ENCODE measurements around the gene CALN1. TPM values are rescaled to one million over a fixed set of nuclear protein-coding genes. Genes with fewer than 3 reads are reported as not detected.
A peak's percentile ranks its signal among the peaks of the same experiment; 100 is the strongest.

The CALN1 gene
- total and polyA plus RNA-seq, 2 of the 8 experiments (the other 6 are each of a cell fraction or from before 2014, with no cell fraction given) = 6.4 to 15.2 TPM

DNA sequence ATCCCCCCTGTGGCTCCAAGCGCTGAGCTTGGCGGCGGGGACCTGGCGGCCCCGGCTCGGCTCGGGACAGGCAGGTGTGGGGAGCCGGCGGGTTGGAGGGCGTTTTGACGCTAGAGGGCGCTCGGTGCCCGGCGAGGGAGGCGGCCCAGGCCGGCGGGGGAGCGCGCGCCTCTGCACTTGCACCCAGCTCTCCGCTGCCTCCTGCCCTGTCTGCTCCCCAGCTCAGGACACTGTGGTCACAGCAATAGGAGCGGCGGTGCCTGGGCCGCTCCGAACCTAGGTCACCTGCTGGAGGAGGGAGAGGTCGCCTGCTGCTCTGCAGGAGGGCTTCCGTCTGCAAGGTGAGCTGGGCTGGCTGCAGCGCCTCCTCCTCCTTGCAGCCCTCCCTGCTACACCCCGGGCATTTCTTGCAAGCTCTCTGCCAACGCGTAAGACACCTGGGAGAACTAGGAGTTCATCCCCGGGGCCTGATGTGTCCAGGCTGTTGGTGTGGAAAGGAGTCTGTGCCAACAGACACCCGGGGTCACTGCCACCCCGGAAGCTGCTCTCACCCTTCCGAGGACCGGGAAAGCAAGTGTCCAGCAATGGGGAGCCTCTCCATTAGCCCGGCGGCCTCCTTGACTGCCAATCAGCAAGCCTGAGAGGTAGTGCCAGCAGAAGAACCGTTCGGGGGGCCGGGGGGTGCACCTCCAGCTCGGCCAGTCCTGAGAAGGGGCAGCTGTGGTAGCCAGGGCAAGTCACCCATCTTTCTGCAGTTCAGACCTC lies 659.8 kb downstream of the CALN1 start:
- FAIRE-seq = no peak
- Histone ChIP-seq H3K23ac (ENCODE audit: insufficient read length) (no peak overlapping the region), H3K4me1 (replicated peaks in 1 of 4; ENCODE audit: control insufficient read depth in 3 of 4, insufficient read depth in 4 of 4, low read length in 3 of 4) (no peaks in the 10 kb centered on the region; a peak in 1 of 7 replicates), H3K27me3 (replicated peaks in 1 of 4; ENCODE audit: control insufficient read depth in 3 of 4, extremely low read depth in 1 of 4, insufficient read depth in 3 of 4, low read length in 3 of 4) (no peaks in the 10 kb centered on the region), H4K5ac (ENCODE audit: insufficient read length, low read depth, low read length) (no peak overlapping the region), H3K4me3 (ENCODE audit: extremely low read depth in 1 of 4, insufficient read depth in 2 of 4, low read depth in 3 of 4, low read length in 4 of 4) (peak overlapping the region; percentile 30 to 56 (median 50); a peak in 7 of 8 replicates), H3K18ac (ENCODE audit: extremely low read depth, low read length) (peak overlapping the region; percentile 51; the same call in 1 of the 2 replicates), H3K14ac (ENCODE audit: insufficient read length) (no peak overlapping the region), H3K36me3 (ENCODE audit: control insufficient read depth in 2 of 4, insufficient read depth in 4 of 4, low read length in 3 of 4) (no peaks in the 10 kb centered on the region), H2AK5ac (ENCODE audit: low read depth, low read length) (no peak overlapping the region), H2BK12ac (ENCODE audit: low read depth, low read length) (peak overlapping the region; percentile 82; the same call in 1 of the 2 replicates), H4K8ac (ENCODE audit: extremely low read depth, insufficient read depth, low read length) (no peak overlapping the region; the same call in 1 of the 2 replicates), H4K20me1 (replicated peaks in 1 of 2; ENCODE audit: control insufficient read depth in 1 of 2, insufficient read depth in 2 of 2, low read length in 2 of 2) (no peaks in the 10 kb centered on the region), H3K4me2 (ENCODE audit: insufficient read depth in 1 of 2, low read depth in 2 of 2, low read length in 2 of 2) (peak overlapping the region; percentile 30 to 74), H3K56ac (replicated peaks; ENCODE audit: insufficient read length, low read depth, low read length) (no peak overlapping the region), H3K79me1 (ENCODE audit: low read depth, low read length) (no peaks in the 10 kb centered on the region), H2BK20ac (ENCODE audit: low read length) (peak overlapping the region; percentile 90; the same call in 1 of the 2 replicates), H3K9me3 (ENCODE audit: insufficient read depth in 2 of 2, low read depth in 1 of 2, low read length in 1 of 2) (peaks cover 0 to 7% of the 10 kb centered on the region in 2 experiments; a peak in 1 of 4 replicates), H3K23me2 (ENCODE audit: low read depth, low read length) (no peaks in the 10 kb centered on the region; the same call in 1 of the 2 replicates), H4K91ac (replicated peaks; ENCODE audit: insufficient read length, low read length) (no peak overlapping the region), H3K4ac (replicated peaks; ENCODE audit: insufficient read length, low read depth, low read length) (no peak overlapping the region), H3K9ac (replicated peaks in 1 of 4; ENCODE audit: extremely low read depth in 1 of 4, low read depth in 3 of 4, low read length in 3 of 4) (no peak overlapping the region), H2BK5ac (ENCODE audit: low read depth, low read length) (no peak overlapping the region), H3K27ac (ENCODE audit: low read depth, low read length) (no peak overlapping the region), H2BK120ac (replicated peaks; ENCODE audit: low read depth, low read length) (peak overlapping the region; percentile 47), H3K79me2 (ENCODE audit: control insufficient read depth in 1 of 2, insufficient read depth in 2 of 2, low read length in 2 of 2) (no peaks in the 10 kb centered on the region), H2AFZ (ENCODE audit: low read length) (peak overlapping the region; percentile 57), H2BK15ac (ENCODE audit: low read length) (peak overlapping the region; percentile 88; the same call in 1 of the 2 replicates)
- CTCF ChIA-PET (ENCODE audit: partially characterized antibody) = interaction anchor here (0.5 to 3.4 kb wide), 46 partner anchors 11 to 935 kb away, joined by 3 to 14 read pairs (median 4); no protein-coding TSS in a partner anchor
- WGBS, 2 experiments (ENCODE audit: extremely low coverage in 1 of 2, insufficient coverage in 1 of 2, insufficient read length in 1 of 2, insufficient replicate concordance in 2 of 2, low coverage in 1 of 2, low lambda C conversion rate in 2 of 2, missing lambda C conversion rate in 1 of 2) = 21% methylated on average over 42 of the region's 43 CpGs; no CpG with 5 or more reads in 1 of the 2 experiments
- DNase-seq (ENCODE audit: low read depth in 1 of 2, low spot score in 2 of 2) = peak; percentile 53 to 98
- POLR2A ChIA-PET (ENCODE audit: partially characterized antibody) = interaction anchor here (1.9 kb wide), 1 partner anchor 13 kb away, joined by 6 read pairs; no protein-coding TSS in a partner anchor
- 0 out of 2 replicates have a peak, but pooled peaks have one; percentile 12 for TF ChIP-seq TCF12 (IDR thresholded peaks at IDR 0.05; ENCODE audit: low read depth, low read length)
- TF ChIP-seq TAF7 (optimal IDR thresholded peaks at IDR 0.05; ENCODE audit: borderline replicate concordance, low read depth, low read length) = no peak
- TF ChIP-seq CEBPB (IDR thresholded peaks at IDR 0.05; ENCODE audit: low read depth, low read length) = no peak
- no peak for TF ChIP-seq SUZ12 (IDR thresholded peaks at IDR 0.05; ENCODE audit: low read length)
- peak; percentile 78; the same call in 1 of the 2 replicates for TF ChIP-seq KDM1A (IDR thresholded peaks at IDR 0.05; ENCODE audit: borderline replicate concordance, low read length)
- TF ChIP-seq SIRT6 (IDR thresholded peaks at IDR 0.05; ENCODE audit: low read length) = no peak
- TF ChIP-seq HDAC6 (IDR thresholded peaks at IDR 0.05; ENCODE audit: low read depth, low read length) = no peak
- TF ChIP-seq PHF8 (conservative IDR thresholded peaks at IDR 0.05; ENCODE audit: low read depth, low read length) = no peak
- no peak for TF ChIP-seq SP4 (IDR thresholded peaks at IDR 0.05; ENCODE audit: low read length)
- no peak for TF ChIP-seq ZNF274 (IDR thresholded peaks at IDR 0.05; ENCODE audit: borderline replicate concordance, extremely low read depth, low read length)
- no peak for TF ChIP-seq EP300 (IDR thresholded peaks at IDR 0.05; ENCODE audit: borderline replicate concordance in 1 of 2, low read depth in 2 of 2, low read length in 2 of 2)
- no peak; the same call in 1 of the 2 replicates for TF ChIP-seq GABPA (IDR thresholded peaks at IDR 0.05; ENCODE audit: borderline replicate concordance, insufficient read depth, low read length)

Data from H1 (cell line).